HG03097 (cell line): Measurements from ENCODE around the gene SEC14L3.

Experiments used
- ATAC-seq: cut with Tn5 transposase; IDR thresholded peaks from one replicate; pipeline ENCODE4 v1.9.1; 2021; ENCODE audit not compliant: unreplicated experiment, low FRiP score

Gene SEC14L3

GRCh38 chr22:30471616-30472318, at the start of gene SEC14L3:
SEC14L3 (minus strand) TSS chr22:30472017; CDS start chr22:30471958, 59 bp downstream.
- ATAC-seq: no peak

- ATAC-seq: no peak
These were observed 48.1 kb upstream of the SEC14L3 start for GRCh38 chr22:30519842-30520425.

DNA sequence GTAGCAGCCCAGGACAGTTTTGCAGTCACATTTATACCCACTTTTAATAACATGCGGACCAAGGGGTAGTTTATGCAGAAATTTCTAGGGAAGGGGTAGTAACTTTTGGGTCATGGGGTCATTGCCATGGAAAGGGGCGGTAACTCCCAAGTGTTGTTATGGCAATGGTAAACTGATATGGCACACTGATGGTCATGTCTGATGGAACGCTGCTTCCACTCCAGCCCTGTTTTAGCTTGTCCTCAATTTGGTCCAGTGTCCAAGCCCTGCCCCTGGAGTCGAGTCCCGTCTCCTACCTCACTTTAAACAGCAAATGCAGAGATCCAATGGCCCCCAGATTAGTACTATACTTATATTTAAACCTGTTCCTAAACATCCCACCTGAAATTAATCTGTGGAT, 44.9 kb upstream of the SEC14L3 start:
- ATAC-seq: no peak

DNA sequence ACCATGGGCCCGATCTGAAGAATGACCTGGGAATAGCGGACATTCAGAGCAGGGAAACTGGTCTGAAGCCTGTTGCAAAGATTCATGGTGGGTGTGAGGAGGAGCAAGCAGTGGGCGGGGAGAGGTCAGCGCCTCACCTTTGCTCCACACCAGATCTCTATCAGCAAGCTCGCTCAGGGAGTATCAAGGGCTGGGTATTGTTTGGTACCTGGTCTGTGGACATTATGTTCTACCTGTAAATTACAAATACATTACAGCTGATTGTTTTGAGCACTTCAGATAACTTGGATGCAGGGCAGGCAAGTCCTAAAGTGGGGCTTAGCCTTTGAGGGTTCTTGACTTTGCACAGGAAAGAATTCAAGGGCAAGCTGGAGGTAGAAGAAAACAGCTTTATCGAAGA, 44.5 kb upstream of the SEC14L3 start:
- no peak for ATAC-seq

- ATAC-seq: no peak
These were observed 42.4 kb upstream of the SEC14L3 start for GRCh38 chr22:30514252-30514651.

GRCh38 chr22:30513462-30513861, 41.6 kb upstream of the SEC14L3 start:
- no peak for ATAC-seq

DNA sequence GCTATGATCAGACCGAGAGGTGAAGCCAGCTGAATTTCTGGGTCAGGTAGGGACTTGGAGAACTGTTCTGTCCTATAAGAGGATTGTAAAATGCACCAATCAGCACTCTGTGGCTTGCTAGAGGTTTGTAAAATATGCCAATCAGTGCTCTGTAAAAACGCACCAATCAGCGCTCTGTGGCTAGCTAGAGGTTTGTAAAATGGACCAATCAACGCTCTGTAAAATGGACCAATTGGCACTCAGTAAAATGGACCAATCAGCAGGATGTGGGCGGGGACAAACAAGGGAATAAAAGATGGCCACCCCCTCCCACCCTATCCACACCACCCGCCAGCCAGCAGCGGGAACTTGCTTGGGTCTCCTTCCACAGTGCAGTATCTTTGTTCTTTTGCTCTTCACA, 40.1 kb upstream of the SEC14L3 start:
- ATAC-seq: no peak

- no peak for ATAC-seq
These were observed 39.3 kb upstream of the SEC14L3 start for GRCh38 chr22:30511109-30511508.

GRCh38 chr22:30508216-30508615, 36.4 kb upstream of the SEC14L3 start:
- no peak for ATAC-seq

- no peak for ATAC-seq
These were observed 35.9 kb upstream of the SEC14L3 start for GRCh38 chr22:30507670-30508069.

- no peak for ATAC-seq
These were observed 34.7 kb upstream of the SEC14L3 start for GRCh38 chr22:30506507-30506968.

GRCh38 chr22:30503551-30503950, 31.7 kb upstream of the SEC14L3 start:
- no peak for ATAC-seq

DNA sequence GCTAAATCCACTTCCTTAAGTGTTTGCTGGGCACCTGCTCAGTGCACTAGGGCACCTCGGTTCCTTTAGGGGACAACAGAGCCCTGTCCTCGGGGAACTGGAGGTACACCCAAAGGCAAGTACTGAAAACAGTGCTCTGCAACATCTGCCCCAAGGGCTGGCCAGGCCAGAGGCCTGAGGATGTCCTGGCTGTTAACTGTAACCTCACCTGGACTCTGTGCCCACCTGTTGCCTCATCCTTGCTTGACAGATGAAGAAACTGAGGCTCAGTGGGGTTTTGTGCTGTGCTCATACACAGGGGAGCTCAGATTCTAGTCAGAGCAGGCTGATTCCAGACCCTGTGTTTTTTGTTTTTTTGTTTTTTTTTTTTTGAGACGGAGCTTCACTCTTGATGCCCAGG, 31.1 kb upstream of the SEC14L3 start:
- no peak for ATAC-seq

GRCh38 chr22:30502153-30502552, 30.3 kb upstream of the SEC14L3 start:
- no peak for ATAC-seq

DNA sequence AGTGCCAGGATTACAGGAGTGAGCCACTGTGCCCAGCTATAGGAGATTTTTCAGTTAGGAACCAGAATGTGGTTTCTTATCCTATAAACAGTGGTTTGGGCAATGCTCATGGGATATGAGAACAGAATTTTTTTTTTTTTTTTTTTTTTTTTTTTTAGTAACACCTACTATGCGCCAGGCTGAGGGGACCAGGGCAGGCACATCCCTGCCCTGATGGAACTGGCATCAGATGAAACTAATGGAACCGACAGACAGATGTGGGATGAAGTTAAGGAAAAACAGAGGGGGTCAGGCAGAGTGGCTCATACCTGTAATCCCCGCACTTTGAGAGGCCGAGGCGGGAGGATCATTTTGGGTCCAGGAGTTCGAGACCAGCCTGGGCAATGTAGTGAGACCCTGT, 28.8 kb upstream of the SEC14L3 start:
- no peak for ATAC-seq

GRCh38 chr22:30497466-30498150, 25.8 kb upstream of the SEC14L3 start:
- no peak for ATAC-seq

DNA sequence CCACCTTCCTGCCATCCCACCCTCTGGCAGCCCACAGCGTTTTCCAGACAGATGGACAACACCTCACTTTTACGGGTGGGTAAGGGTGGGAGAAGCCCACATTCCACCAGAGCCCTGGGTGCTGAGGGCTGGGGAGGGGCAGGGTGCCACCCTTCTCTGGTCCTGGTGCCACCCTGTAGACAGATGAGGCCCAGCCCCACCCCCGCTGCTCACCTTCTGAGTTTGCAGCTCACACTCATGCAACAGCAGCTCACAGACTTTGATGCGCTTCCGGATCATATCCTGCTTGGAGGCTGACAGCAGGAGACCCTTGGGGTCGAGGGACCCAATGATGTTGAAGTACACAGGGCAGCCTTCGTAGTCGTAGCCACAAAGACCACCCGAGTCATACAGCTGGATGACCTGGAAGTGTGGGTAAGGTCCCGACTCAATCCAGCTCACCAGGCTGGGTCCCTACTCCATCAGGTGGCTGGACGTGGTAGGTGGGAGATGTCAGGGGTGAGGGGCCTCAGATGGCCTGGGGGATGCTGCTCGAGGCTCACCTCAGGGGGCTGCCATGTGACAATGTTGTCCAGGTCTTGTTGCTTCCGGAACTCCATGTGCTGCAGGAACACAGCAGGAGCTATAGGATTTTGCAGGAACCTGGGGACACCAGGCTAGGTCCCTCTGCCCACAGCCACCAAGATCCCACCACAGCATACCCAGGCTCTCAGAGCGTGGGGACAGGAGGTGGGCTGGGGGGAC, 23.4 kb upstream of the SEC14L3 start:
- ATAC-seq: no peak

- ATAC-seq: no peak
These were observed 20.3 kb upstream of the SEC14L3 start for GRCh38 chr22:30492144-30492543.

- ATAC-seq: no peak
These were observed 19.6 kb upstream of the SEC14L3 start for GRCh38 chr22:30491381-30491780.

DNA sequence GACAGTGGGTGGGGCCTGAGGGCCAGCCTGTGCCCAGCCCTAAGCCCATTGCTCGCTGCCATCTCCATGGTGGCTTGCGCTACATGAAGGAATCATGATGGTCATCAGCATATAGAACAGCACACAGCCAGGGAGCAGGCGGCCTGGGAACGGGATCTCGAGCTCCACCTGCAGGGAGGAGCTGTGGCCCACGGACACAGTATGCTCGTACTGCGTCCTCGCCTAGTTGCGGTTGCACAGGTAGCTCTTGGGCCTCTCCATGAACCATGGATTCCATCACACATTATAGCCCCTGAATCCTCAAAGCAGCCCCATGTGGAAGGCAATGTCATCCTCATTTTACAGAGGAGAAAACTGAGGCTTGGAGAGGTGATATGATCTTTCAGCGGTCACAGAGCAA, 18.6 kb upstream of the SEC14L3 start:
- ATAC-seq: no peak

- no peak for ATAC-seq
These were observed 16.3 kb upstream of the SEC14L3 start for GRCh38 chr22:30488121-30488520.
